Upper lobe of left lung (tissue), 4 donors: ENCODE data around the gene TRAT1.

Experiments used
- CTCF ChIP-seq, 6 experiments: fragments of 450-650 bp in 4 of 6; fragments of 200-600 bp in 2 of 6; sonication (generic) in 2 of 6; IDR thresholded peaks; one replicate each; pipeline ENCODE4 v1.5.1; 2016 to 2019; ENCODE audit warnings: antibody characterized with exemption in 6 of 6
- POLR2A ChIP-seq, 4 donors: fragments of 450-650 bp; IDR thresholded peaks; one replicate each; pipeline ENCODE4 v1.5.1; 2016 to 2017; ENCODE audit warnings: antibody characterized with exemption in 4 of 4, mild to moderate bottlenecking in 2 of 4

GRCh38 chr3:108887121-108887520 is 64.5 kb downstream of the TRAT1 start:
- TF ChIP-seq CTCF (IDR thresholded peaks at IDR 0.05) (no peak), POLR2A (IDR thresholded peaks at IDR 0.05) (no peak)
